GM18861 (cell line): ENCODE data around the gene LRP8.
"Not testable (repeated sequence)": the region's sequence is repeated elsewhere in the genome, so short reads cannot be mapped to it uniquely, and the experiment has no call there.

Experiments used
- ATAC-seq: cut with Tn5 transposase; IDR thresholded peaks from one replicate; pipeline ENCODE4 v1.9.1; 2021; ENCODE audit not compliant: unreplicated experiment

The LRP8 gene

DNA sequence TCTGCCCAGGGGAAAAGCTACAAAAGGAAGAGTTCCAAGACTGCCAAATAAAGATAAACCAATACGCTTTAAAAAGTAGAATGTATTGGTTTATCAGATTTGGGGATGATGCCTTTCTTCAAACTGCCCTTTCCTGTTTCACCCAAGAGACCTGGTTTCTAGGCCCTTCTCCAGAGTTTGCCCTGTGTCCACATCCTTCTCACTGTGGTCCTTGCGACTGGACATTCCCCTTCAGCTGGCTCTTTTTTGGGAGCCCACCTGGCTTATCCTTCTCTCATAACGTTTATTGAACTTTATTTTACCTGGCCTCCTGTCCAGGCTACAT, 106.9 kb downstream of the LRP8 start:
- ATAC-seq = no peak

DNA sequence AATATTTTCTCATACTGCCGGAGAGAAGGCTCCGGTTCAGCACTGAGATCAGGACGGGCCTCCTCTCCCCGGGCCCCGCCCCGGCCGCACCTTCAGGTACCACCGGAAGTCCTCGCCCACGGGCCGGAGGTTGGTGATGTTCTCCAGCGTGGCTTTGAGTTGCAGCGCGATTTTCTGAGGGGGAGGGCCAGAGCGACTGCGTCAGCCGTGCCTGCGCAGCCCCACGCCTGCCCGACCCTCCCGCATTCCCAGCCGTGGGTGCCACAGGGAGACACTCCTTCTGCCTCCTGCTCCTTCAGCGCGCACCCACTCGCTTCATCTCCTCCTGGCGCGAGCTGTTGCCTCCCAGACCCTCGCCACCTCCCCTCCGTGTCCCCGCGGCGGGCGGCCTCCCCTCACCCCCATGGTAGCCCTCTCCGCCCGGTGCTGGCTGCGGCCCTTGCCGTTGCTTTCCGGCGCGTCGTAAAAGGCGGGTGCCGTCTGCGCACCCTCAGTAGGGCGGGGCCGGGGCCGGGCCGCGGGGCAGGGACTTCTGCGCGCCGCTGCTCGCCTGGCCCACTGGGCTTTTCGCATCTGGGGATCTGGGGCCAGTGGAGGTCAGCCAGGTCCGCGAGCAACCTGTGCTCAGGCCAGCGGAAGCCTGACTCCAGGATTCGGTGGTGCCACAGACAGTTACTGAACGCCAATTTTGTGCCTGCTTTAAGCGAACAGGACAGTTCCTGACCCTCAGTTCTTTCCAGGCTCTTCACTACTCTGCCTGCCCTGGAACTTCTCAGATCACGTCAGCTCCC, 107.5 kb downstream of the LRP8 start, which contains the start of gene CZIB:
CZIB (minus strand) TSS at position 464 of the 791 bp plus-strand sequence; CDS start at position 405, 59 bp downstream.
- ATAC-seq = peak; percentile 81

DNA sequence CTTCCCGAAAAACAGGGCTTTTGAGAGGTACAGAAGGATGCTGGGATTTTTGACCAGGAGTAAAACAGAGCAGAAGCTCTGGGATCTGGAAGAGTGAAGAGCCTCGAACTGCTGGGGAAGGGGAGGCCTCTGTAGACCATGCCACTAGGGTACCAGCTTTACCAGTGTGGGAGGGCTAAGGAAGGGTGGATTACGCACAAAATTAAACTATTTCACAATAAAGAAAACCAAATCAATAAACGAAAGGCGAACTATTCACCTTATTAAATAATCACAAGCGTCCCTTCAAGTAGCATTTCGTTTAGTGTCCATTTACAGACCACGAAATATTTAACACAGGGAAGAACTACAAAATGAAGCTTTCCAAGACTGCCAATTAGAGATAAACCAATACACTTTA, 108.2 kb downstream of the LRP8 start:
- no peak for ATAC-seq

DNA sequence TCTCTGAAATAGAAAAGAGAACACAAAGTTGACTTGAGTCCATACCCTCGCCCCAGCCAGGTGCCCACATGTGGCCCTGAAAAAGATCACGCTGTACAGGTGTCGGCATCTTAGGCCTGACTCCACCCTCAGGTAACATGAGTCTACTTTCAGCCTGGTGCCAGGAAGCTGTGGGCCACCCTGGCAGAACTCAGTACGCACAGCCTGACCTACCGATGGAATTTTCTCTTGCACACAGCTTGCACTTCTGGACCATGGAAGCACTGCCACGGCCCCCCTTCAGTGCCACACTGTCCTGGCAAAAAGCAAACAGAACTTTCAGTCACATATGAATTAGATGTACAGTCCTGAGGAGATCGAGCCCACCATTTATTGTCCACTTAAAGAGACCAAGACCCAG, 109.7 kb downstream of the LRP8 start:
- no peak for ATAC-seq

DNA sequence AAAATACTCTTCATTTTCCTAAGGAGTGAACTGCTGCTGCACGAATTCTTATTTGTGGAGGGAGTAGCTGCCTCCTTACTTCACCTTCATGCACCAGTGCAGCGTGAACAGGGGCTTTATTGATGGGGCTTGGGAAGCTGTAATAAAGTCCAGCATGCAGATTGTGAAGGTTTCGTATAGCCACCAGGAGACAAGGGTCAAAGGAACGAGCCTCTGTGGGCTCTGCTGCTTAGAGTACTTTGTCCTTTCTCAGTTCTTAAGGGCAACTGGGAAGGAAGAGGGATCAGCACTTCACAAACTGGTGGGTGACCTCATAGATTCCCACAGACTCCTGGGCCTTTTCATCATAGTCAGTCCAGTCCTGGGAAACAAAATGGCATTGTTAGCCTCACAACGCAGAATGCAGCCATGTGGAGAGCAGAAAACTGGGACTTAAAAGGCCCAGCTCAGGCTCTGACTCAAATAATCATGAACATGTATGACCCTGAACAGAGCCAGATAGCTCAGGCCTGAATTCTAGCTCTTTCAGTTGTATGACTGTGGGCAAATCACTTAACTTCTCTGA, 113.4 kb downstream of the LRP8 start:
- ATAC-seq = no peak

DNA sequence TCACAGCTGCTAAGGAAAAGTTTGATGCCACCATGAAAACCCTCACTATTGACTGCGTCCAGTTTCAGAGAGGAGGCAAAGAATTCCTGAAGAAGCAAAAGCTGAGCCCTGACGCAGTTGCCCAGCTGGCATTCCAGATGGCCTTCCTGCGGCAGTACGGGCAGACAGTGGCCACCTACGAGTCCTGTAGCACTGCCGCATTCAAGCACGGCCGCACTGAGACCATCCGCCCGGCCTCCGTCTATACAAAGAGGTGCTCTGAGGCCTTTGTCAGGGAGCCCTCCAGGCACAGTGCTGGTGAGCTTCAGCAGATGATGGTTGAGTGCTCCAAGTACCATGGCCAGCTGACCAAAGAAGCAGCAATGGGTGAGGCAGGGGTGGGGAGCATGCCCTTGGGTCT, 116.9 kb downstream of the LRP8 start:
- ATAC-seq = no peak

DNA sequence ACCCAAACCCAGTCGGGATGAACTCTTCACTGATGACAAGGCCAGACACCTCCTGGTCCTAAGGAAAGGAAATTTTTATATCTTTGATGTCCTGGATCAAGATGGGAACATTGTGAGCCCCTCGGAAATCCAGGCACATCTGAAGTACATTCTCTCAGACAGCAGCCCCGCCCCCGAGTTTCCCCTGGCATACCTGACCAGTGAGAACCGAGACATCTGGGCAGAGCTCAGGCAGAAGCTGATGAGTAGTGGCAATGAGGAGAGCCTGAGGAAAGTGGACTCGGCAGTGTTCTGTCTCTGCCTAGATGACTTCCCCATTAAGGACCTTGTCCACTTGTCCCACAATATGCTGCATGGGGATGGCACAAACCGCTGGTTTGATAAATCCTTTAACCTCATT, 117.5 kb downstream of the LRP8 start:
- ATAC-seq = no peak

DNA sequence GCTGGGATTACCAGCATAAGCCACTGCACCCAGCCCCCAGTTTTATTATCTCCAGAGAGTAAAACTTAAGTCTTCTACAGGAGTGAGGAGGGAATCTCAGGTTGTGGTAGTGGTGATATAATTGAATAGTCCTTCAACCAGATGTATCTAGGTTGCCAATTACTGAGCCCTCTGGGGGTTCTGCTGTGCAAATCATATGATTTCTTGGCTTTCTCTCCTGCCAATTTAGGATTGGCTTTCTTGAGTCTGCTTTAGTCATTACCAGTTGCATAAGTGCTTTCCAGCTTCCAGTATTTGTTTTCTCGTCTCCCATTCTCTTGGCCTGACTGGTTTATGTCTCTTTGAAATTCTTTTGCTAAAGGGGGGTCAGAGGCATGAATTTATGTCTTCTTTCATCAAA, 120.1 kb downstream of the LRP8 start:
- ATAC-seq = no peak

DNA sequence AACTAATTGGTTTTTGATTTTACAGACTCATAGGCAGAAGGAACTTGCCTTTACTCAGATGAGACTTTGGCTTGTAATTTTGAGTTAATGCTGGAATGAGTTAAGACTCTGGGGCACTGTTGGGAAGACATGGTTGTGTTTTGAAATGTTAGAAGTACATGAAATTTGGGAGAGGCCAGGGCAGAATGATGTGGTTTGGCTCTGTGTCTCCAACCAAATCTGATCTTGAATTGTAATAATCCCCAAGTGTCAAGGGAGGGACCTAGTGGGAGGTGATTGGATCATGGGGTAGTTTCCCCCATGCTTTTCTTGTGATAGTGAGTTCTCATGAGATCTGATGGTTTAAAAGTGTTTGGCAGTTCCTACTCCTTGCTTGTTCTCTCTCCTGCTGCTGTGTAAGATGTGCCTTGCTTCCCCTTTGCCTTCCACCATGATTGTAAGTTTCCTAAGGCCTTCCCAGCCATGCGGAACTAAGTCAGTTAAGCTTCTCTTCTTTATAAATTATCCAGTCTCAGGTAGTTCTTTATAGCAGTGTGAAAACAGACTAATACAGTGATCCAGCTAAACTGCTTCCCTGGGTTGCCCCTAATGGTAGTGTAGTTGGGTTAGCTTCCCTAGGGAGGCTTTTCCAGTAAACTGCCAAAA, 121.0 kb downstream of the LRP8 start:
- ATAC-seq = no peak

DNA sequence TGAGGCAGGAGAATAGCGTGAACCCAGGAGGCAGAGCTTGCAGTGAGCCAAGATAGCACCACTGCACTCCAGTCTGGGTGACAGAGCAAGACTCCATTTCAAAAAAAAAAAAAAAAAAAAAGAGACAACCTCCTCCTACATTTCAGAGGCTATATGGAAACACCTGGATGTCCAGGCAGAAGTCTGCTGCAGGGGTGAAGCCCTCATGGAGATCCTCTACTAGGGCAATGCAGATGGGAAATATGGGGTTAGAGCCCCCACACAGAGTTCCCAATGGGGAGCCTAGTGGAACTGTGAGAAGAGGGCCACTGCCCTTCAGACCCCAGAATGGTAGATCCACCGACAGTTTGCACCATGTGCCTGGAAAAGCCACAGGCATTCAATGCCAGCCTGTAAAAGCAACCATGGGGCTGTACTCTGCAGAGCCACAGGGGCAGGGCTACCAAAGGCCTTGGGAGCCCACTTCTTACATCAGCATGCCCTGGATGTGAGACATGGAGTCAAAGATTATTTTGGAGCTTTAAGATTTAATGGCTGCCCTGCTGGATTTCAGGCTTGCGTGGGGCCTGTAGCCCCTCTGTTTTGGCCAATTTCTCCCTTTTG, 121.7 kb downstream of the LRP8 start:
- ATAC-seq = not testable (repeated sequence)

DNA sequence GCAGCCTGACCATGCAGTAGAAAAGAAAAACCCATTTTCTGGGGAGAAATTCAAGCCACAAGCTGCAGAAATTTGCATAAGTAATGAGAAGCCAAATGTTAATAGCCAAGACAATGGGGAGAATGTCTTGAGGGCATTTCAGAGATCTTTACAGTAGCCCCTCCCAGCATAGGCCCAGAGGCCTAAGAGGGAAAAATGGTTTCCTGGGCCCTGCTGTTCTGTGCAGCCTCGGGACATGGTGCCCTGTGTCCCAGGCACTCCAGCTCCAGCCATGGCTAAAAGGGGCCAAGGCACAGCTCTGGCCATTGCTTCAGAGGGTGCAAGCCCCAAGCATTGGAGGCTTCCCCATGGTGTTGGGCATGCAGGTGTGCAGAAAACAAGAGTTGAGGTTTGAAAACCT, 122.4 kb downstream of the LRP8 start:
- ATAC-seq = not testable (repeated sequence)

DNA sequence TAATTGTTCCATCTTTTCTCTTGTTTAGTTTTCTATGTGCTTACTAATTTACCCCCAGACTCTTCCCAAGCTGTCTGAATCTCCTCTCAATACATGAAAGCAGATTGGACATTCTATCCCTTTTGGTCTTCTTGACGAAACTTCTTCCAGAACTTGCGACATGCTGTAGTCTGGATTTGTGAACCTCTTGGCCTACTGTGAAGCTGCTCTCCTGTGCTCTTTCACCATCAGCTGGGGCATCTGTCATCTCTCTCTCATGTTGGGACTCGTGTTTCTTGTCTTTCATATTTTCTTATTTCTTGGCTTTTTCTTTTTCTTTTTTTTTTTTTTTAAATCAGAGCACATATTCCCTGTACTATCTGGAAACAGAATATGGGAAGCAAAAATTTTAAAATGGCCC, 124.4 kb downstream of the LRP8 start:
- ATAC-seq = no peak

DNA sequence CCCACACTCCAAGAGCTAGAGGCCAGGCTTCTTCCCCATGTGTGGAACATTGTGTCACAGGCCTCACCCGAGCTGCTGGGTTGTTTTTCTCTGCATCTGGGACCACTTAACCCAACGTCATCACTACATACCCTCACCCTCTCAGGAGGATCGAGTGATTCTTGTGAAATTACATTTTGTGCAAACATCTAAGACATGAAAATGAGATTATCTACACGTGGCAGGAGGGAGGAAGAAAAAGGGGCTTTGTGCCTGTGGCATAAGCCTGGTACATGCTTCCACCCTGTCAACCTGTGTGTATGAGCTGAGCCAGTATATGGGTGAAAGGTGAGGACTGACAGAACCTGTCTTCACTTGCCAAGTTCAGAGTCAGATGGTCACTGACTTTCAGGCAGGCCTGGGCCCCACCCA, 129.6 kb downstream of the LRP8 start:
- no peak for ATAC-seq

DNA sequence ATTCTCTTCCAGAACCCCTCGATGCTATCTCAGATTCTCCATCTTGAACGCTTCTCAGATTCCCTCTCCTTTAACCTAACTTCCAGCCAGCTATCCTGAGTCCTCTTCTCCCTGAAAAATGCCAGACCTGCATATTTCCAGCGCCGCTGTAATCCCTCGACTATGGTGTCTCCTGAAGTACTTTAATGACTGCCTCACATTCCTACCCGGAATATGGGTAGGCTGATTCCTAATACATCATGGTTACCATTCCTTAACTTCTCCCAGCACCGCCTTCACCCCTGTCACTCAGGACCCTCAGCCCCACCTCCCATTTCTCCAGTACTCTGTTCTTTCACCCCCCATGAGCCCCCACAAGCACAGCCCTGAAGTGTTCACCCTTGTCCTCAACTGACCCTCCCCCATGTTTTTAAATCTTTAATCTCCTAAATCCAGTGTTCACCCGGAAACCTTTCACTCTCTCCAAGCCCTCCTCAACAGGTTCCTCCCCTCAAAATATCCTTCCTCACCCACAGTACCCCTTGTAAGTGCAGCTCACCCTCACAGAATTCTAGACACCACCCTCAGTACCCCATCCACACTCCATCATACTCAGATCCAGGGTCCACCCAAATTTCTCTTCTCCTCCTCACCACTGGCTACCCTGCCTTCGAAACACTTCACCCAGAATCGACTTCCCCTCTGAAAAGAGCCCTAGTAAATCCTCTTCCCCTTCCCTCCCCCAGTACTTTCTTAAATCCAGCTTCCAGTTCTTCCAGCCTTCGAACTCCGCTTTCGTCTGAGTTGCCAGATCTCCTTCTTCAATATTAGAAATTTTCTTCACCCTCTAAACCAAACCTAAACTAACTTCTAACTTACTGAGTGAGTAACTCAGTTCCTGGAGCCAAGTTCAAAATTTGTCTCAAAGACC, 130.3 kb downstream of the LRP8 start:
- no peak for ATAC-seq

DNA sequence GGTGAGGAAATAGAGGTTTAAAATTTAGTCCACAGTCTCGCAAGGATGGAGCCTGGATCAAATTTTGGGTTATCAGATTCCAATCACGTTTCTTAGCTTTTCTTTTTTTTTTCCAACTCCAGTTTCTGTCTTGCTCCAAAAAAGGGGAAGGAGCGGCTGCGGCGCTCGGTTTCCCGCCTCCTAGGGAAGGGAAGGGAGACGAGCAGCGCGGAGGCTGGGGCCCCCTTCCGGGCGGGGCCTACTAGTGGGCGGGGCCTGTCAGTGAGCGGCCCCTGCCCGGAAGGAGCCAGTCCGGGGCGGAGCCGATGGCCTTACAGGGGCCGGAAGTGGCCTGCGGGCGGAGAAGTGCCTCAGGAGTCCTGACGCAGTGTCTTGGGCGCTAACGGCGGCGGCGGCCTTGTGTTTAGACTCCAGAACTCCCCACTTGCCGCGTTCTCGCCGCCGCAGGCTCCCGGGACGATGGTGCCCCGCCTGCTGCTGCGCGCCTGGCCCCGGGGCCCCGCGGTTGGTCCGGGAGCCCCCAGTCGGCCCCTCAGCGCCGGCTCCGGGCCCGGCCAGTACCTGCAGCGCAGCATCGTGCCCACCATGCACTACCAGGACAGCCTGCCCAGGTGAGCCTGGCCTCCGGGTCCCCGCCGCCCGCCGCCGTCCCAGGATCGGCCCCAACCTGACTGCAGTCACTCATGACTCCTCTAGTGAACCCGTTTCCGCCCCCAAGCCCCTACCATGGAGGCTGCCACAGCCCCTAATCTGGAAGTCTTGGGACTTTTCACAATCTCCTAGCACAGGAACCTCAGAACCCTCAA, 131.2 kb downstream of the LRP8 start, which contains the start of gene CPT2:
CPT2 (plus strand) TSS at position 340 of the 806 bp plus-strand sequence; CDS start at position 460, 120 bp downstream.
- peak; percentile 90 for ATAC-seq

DNA sequence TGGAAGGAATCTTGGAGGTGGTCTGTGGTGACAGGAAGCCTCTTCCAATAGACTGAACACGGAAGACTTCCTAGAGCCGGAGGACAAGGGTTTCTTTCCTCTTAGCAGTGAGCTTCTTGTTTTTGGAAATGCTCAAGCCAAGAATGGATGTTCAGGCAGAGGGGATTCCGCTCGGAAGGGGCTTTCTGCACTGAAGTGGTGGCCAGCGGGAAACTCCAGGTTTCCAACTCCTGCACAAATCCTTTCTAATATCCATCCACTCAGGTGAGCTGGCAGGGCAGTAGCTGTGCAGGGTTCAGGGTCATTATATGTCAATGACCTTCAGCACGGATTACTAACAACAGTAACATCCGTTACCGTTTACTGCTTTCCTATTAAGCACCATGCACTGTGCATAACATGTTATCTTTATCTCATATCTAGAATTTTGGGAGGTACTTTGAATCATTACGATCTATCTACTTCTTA, 131.8 kb downstream of the LRP8 start:
- ATAC-seq = peak; percentile 16

DNA sequence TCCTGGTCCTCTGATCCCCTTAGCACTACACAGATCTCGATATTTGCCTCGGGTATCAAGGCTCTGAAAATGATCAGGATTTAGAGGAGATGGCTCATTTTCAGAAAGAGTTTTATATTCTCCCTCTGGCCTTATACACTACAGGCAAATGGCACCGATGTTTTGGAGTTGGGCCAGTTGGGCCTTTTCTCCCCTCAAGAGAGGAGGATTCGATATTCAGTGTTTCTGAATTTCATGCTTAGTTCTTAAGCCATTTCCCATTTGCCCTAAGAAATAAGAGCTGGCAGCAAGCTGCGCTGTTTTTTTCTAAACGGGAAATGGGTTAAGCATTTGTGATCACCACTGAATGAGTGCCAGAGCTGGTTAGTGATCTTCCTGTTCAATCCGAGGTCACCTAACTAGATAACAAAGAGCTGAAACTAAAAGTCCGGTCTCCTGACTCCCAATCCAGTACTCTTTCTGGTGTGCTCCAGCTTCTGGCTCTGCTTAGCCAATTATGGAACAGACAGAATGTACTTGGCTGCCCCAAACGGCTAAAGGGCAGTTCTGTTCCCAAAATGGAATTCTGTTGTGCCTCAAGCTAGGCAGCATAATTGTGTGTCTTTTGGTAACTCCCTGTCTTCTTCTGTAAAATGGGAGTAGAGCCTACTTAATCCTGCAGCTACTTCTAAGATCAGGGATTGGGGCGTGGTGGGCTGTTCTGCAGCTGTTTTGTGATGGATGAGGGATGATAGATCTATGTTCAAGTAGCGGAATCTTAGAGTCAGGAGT, 132.4 kb downstream of the LRP8 start:
- no peak for ATAC-seq
